GM19324 (cell line): ENCODE measurements around the gene CCDC57.
"Not testable (repeated sequence)": the region's sequence is repeated elsewhere in the genome, so short reads cannot be mapped to it uniquely, and the experiment has no call there.

Experiments
- ATAC-seq: cut with Tn5 transposase; IDR thresholded peaks from one replicate; pipeline ENCODE4 v1.9.1; 2021; ENCODE audit warnings: mild to moderate bottlenecking, moderate library complexity; ENCODE audit not compliant: unreplicated experiment, low FRiP score

Gene CCDC57

DNA sequence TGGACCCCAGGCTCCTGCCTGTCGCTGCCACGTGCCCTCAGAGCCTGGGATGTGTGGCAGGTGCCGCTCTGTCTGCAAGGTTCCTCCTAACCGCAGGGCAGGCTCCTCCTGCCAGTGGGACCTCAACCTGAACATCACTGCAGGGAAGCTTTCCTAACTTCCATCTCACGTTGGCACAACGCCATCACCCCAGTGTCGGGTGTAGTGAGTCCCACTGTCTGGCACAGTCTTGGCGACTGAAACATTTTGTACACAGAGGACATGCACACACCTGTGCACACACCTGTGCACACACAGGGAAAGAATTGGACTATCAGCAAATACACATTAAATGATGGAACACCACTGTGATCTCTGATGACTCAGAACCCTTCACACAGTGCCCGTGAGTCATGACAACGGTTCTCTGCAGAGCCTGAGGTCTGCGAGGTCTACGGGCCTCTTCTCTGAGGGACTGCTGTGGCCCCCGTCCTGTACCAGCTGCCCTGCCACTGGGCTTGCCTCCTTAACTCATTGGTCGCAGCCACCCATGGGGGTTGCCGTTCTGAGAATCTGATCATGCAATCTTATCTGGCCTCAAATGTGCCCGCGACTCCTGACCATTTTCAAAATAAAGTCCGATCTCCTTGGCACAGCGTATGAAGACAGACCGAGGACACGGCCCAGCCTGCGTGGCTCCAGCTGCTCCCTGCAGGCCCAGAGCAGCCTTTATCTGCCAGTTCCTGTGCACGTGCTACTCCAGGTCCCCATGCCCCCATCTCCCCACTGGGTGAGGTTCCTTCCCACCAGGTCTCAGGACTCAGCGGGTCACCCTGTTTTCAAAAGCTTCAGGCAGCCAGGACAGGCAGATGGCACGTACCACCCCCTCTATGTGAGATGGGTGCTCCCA, 7.6 kb downstream of the CCDC57 start:
- no peak for ATAC-seq

DNA sequence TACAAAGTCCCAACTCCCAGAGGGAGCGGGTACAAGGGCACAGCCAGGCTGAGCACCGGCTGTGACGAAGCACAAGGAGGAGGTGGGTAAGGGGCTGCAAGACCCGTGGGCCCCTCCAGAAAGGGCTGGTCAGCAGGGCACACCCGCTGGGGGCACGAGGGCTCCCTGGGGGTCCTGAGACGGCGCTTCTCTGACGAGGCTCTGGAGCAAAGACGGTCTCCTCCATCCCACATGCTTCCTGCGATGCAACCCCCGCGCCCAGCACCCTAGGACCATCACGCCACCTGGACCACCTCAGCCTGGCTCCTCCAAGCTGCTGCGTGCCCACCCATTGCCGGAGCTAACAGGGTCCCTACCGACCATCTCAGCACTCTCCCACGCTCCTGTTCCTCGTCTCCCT, 8.7 kb downstream of the CCDC57 start:
- no peak for ATAC-seq

DNA sequence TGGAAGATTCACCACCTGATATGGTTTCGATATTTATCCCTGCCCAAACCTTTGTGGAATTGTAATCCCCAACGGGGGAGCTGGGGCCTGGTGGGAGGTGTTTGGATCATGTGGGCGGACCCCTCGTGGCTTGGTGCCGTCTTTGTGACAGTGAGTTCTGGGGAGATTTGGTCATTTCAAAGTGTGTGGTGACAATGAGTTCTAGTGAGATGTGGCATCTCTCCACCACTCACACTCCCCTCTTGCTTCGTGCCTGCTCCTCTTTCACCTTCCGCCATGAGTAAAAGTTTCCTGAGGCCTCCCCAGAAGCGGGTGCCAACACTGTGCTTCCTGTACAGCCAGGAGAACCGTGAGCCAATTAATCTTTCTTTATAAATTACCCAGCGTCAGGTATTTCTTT, 9.7 kb downstream of the CCDC57 start:
- ATAC-seq: no peak

DNA sequence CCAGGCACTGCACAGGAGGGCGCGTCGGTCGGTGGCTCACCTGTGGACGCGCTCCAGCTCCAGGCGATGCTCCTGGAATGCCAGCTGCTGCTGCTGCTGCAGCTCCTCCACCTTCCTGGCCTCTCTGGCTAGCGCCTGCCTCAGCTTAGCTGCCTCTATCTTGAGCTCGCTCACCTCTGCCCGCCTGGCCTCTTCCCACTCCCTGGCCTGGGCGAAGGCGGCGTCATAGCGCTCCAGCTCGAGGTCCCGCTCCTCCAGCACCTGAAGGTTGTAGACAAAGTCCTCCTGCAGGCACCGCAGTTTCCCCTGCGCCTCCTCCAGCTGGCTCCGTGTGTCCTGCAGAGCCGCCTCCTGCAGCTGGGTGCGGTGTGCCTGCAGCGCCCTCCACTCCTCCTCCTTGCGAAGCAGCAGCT, 11.1 kb downstream of the CCDC57 start:
- no peak for ATAC-seq

DNA sequence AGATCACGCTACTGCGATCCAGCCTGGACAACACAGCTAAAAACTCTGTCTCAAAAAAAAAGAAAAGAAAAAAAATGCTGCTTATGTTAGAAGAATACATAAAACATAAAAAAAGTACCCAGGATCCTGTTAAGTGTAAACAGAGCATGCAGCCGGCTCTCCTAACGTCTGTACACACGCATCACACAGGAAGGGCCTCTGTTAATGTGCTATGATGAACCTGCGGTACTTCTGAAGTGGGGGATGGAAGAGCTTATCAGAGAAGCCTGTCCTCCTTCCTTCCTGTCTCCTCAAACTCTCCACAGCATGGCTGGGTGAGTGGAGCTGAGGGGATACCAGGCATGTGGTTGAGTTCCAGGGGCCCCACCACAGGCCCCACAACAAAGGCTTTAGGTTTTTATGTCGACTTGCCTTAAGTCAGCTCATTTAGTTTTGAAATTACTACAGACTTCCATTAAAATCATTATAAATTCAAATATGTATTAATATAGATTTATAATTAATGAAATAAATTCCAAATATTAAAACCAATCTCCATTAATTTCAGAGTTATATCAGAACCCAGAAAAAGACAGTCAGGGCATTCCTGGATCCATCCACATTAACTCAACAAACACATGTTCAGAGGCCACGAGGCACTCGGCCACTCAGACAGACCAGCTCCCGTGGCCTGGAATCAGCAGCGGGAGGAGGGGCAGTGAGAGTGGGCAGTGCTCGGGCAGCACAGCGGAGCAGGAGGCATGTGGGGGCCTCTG, 11.7 kb downstream of the CCDC57 start:
- no peak for ATAC-seq

DNA sequence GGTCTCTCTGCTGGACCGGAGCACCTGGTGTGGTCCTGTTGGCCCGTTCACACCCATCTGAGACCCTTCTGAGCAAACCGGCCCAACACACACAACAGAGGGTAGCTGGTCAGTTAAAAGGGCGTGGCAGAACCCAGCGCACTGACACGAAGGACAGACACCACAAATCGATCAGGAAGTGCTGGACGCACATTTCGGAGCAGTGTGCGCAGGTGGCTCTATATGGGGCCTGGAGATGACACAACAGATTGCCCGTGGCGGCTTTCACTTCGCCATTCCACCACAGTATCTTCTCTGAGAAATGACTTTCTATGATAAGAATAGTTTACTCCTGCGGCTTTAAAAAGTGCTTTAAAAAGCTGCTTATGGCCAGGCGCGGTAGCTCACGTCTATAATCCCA, 12.5 kb downstream of the CCDC57 start:
- no peak for ATAC-seq

DNA sequence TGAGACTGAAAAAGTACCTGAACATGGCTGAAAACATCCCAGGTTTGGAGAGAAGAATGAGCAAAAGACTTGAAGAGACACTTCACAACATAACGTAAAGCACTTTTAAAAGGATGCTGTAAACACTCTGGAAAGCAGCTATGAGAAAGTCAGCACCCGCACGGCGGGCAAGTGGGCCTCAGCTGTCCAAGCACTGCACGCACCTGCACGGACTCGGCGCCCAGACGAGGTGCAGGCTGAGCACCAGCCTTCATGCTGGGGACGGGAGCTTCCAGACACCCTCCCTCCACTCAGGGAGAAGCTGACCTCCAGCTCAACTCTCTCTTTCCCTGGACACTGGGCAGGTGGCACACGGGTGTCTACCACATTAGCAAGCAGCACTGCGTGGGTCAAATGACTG, 13.1 kb downstream of the CCDC57 start:
- ATAC-seq: no peak

DNA sequence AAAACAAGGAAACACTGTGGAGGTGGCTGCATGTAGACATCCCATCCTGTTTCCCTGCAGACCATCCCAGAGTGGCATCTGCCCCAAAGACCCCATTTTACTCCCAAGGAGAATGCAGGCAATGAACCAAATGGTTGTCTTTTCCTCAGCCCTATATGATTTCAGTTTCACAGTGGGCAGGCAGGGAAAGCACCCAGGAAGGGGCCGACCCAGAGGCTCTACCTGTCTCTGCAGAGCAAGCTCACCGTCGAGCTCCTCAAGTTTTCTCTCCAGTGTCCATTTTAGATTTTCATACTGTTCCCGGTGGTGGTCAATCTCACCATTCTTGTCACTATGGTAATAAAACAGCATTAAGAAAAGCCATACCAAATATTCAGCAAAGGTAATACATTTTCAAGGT, 14.6 kb downstream of the CCDC57 start:
- no peak for ATAC-seq

DNA sequence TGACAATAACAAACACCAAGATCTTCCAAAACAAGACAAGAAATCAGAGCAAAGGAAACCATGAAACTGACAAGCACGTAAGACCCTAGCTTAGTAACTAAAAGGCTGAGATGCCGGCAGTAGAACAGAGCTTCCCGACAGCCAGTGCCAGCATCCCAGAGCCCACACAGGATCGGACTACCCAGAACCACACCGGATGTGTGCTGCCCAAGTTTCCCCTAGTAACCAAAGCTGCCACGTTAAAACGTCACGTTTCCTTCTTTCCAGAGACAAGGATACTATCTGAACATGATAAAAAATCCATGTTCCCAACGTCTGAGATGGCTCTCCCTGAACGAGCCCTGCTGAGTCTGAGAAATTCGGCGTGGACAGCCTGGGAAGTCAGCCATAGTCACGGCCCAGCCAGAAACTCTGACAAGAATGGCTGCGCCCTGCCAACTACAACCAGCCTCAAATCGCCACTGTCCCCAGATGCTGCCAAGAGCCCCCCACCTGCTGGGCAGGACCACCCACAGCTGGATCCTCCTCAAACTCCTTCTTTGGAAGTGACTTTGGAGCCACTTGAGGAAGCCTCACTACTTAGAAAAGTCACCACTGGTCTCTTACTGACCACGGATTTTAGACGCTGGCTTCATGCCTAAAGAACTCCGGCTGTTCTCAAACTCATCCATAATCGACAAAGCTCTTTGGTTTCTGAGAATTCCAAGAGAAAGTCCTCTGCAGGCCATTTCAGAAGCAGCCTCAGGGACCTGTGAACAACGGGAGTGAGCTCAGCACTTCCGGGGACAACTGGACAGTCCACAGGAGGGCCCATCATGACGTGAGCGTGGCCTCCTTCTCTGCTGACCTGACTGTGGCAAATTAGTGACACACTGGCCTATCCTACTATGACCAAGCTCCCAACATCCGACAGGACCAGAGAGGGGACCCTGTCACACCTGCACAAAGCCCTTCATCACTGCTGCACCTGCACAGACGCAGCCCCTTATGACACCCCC, 16.7 kb downstream of the CCDC57 start:
- ATAC-seq: no peak

DNA sequence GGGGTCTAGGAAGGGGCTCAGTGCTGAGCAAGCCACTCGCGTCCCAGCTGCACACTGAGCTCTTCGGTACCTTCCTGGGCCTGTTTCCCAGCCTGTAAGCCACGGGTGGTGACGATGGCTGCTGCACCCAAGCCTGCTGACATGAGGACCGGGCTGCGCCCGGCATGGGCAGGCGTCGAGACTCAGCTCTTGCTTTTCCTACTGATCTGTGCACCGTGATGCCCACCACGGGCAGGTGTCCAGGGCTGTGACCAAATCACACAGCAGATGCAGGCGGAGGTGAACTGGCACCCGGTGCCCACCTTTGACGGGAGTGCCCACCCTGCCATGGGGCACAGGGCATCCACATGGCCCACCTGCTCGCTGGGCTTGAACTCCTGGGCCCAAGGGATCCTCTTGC, 17.9 kb downstream of the CCDC57 start:
- no peak for ATAC-seq

DNA sequence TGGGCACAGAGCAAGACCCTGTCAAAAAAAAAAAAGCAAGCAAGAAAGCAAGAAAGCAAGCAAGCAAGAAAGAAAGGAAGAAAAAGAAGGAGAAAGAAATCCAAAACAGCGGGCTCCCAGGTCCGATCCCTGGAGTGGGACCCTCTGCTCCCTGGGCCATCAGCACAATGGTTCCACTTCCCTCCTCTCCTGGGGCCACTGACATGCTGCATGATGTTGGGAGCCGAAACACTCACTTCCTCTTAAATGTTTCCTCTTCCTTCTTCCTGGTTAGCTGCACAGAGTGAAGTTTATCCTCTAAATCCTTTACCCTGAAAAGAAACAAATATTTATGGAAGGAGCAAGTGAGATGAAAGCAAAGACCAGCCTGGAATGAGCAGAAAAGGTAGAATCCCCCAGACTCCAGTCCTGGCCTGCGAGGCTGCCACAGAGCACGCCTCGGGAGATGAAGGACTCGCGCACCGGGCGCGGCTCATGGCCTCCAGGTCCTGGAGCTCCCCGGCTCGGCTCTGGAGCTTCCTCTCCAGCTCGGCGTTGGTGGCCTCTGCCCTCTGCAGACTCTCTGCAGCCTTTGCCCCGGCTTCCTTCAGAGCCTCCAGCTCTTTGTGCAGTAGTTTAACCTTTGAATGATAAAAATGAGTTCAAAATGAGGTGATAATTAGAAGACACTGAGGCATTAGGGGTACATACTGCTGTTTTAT, 19.0 kb downstream of the CCDC57 start:
- no peak for ATAC-seq

DNA sequence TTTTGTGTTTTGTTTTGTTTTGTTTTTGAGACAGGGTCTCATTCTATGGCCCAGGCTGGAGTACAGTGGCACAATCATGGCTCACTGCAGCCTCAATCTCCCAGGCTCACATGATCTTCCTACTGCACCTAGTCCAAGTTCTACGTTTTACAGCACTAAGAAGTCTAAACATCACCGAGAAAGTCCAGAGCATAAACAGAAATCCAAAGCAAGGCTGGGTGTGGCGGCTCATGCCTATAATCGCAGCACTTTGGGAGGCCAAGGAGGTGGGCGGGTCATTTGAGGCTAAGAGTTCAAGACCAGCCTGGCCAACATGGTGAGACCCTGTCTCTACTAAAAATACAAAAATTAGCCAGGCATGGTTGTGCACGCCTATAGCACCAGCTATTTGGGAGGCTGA, 19.6 kb downstream of the CCDC57 start:
- ATAC-seq: not testable (repeated sequence)

DNA sequence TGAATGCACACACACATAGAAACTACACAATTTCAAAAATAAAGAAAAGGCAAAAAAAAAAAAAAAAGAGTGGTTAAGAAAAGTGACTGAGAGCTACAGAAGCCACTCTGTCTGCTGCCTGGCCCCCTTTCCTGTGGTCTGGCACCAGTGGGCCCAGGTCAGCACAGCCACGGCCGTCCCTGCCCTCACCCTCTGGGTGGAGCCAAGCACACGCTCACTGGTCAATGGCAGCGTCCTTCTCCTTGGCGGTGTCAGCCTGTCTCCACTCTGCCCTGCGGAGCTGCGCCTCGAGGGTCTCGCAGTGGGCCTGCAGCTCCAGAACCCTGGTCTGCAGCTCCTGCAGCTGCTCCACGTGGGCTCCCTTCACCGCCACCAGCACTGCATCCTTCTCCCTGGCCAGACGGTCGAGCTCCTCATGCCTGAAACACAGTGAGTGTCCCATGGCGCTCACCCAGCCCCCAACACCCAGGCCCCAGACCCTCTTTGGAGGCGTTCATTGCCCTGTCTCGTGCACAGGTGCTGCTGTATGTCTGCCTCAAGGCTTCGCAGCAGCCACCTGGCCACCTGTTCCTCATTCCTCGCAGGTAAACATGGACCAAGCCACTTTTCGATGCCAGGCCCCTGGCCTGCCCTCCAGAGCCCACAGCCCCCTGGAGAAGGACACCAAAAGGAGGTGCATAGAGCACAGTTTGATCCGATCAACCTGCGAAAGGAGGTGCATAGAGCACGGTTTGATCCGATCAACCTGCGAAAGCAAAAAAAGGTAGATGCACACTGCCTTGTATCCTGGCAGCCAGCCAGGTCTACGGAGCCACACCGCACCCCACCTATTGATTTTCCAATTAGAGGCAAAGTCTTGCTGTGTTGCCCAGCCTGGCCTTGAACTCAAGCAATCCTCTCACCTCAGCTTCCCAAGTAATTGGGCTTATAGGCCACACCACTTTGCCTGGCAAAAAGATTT, 24.4 kb downstream of the CCDC57 start:
- no peak for ATAC-seq

DNA sequence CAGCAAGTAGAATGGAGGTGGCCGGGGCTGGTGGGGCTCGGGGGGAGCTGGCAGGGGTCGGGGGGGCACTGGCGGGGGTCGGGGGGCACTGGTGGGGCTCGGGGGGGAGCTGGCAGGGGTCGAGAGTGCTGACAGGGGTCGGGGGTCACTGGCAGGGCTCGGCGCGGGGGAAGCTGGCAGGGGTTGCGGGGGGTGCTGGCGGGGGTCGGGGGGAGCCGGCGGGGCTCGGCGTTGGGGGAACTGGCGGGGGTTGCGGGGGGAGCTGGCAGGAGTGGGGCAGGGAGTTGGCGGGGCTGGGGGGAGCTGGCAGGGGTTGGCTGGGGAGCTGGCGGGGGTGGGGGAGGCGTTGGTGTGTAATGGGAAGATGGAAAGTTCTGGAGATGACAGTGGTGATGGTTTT, 25.1 kb downstream of the CCDC57 start:
- no peak for ATAC-seq

DNA sequence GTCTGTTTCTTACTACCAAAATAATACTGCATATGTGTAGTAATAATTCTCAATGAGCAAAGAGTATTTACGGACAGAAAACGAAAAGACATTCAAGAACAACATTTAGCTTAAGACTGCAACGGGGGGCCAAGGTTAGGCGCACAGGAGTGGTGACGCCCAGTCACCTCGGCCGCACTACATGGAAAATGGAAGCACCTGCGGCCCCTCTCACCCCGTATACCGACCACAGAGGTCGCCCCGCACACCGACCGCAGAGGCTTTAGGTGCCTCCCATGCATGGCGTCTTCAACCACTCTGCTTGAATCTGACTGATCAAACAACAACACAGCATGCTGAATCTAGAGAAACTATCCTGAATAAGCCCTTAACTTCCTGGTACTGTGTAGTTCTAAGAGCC, 26.4 kb downstream of the CCDC57 start:
- ATAC-seq: no peak

DNA sequence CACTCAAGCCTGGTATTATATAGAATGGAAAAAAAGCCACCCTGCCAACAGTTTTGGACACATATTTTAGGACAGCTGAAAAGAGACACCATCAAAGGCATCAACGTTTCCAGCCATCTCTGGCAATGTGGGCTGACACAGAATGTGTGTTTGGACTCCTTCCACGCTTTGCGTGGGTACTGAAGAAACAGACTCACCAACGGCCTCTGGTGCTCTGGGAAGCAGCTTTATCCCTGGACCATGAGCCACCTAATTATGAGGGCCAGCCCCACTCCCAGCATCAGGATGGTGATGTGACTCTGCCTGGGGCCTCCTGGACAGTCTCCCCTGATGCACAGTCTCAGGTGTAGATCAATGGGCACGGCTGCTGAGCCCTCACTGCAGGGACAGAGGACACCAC, 27.9 kb downstream of the CCDC57 start:
- ATAC-seq: no peak

DNA sequence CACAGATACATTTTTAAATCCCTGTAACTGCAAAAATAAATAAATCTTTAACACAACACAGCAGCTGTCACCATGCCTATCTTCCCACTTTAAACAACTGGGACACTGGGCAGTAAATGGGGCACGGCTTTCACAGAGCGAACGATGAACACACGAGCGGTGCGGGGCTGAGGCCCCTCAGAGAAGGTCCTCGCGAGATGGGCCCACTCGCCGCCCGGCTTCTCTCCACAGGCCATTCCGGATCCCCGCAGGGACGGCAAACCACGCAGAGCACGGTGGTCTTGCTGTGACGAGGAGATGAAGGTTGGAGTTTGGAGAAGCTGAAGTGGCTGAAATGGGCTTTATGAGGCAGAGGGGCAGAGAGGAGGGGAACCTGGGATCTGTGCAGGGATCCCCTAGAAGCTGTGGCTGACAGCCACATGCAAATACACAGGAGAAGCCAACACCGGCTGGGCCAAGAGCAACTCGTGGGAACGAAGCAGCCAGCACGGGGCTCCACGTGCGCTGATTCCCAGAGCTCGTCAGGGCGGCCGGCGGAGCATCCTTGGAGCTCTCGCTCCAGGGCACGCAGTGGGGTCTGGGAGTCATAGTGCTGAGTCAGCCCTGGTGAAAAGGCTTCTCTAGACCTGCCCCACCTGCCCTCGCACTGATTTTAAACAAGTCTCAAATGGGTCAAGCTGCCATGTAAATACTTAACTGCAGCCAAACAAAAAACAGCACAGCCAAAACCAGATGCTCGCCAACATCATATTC, 31.7 kb downstream of the CCDC57 start:
- no peak for ATAC-seq

DNA sequence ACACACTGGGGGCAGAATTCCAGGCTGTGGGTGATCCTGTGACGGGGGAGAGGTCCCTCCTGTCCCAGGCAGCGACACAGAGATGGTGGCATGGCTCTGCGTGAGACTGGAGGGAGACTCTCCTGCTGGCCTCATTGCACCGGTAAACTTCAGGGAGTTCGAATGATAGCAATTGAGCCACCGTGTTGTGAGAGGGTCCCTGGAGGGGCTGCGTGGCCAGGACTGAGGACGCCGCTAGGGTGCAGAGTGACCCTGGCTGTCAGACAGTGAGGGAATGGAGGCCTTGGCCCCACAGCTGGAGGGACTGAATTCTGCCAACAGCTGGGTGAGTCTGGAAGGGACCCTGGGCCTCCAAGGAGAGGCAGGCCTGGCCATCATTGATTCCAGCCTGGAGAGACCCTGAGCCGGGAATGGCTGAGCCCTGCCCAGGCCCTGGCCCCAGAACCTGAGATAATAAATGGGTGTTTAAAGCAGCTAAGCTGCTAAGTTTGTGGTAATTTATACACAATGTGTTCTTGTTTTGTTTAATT, 32.6 kb downstream of the CCDC57 start:
- ATAC-seq: no peak
